ENCODE data around the gene TOGARAM2. TPM values are rescaled to one million over a fixed set of nuclear protein-coding genes. Genes with fewer than 3 reads are reported as not detected.

The TOGARAM2 gene
- total RNA-seq, 2 experiments from 2014 or later, result 2.3 to 2.7 TPM

DNA sequence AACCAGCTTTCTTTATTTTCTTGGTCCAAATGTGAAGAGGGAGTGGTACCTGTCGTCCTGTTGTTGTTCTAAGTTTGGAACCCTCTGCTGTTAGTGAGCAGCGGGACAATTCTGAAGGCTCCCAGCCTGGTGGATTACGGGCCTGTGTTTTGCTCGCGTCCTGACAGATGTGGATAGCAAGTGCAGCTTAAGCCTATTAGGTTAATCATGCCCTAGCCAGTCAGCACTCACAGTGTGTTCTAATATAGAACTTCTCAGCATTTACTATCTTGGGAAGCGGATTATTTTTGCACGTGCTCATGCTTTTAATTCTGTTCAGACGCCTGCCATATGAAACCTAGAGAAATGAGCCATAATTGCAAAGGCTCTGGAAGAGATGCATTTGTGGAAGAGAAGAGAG is 93.3 kb downstream of the TOGARAM2 start, which contains the start of gene PCARE:
Gene PCARE (minus strand): TSS at position 113 of the 400 bp plus-strand sequence. CDS start 262 bp downstream, outside the sequence.
- ChIA-PET POLR2A (no interaction called here), CTCF (interaction anchor here (1.2 kb wide), 1 partner anchor 30 kb away, joined by 3 read pairs; no protein-coding TSS in a partner anchor)
- no peaks in the 10 kb centered on the region for H3K4me1 Mint-ChIP-seq (ENCODE audit: low read depth)
- ATAC-seq (no peak), DNase-seq (no peak)
- no peaks in the 10 kb centered on the region for H3K9me3 Mint-ChIP-seq
- no peak within 1 kb of the TSS for H3K27ac Mint-ChIP-seq
- no peaks in the 10 kb centered on the region for H3K36me3 Mint-ChIP-seq (ENCODE audit: low read depth)
- H3K4me3 Mint-ChIP-seq, result no peak within 1 kb of the TSS
- intact Hi-C loops (cut with micrococcal nuclease), result no loop called here
- no peaks in the 10 kb centered on the region for H3K27me3 Mint-ChIP-seq
- TF ChIP-seq CTCF (IDR thresholded peaks at IDR 0.05), result no peak

- no peak overlapping the region for H3K4me3 Mint-ChIP-seq
- no peak for TF ChIP-seq CTCF (IDR thresholded peaks at IDR 0.05)
- peaks cover 2% of the 10 kb centered on the region for H3K9me3 Mint-ChIP-seq
- ChIA-PET CTCF (interaction anchor here (1.0 to 1.2 kb wide), 2 partner anchors 32 to 41 kb away, joined by 3 read pairs; no protein-coding TSS in a partner anchor), POLR2A (no interaction called here)
- H3K4me1 Mint-ChIP-seq (ENCODE audit: low read depth), result no peaks in the 10 kb centered on the region
- H3K27ac Mint-ChIP-seq, result no peak overlapping the region
- no peaks in the 10 kb centered on the region for H3K27me3 Mint-ChIP-seq
- intact Hi-C loops (cut with micrococcal nuclease), result no loop called here
- ATAC-seq, result no peak
- no peak for DNase-seq
- no peaks in the 10 kb centered on the region for H3K36me3 Mint-ChIP-seq (ENCODE audit: low read depth)
These were observed 95.0 kb downstream of the TOGARAM2 start for GRCh38 chr2:29075894-29076705.

GRCh38 chr2:29079887-29080286 is 98.8 kb downstream of the TOGARAM2 start:
- no peaks in the 10 kb centered on the region for H3K27me3 Mint-ChIP-seq

DNA sequence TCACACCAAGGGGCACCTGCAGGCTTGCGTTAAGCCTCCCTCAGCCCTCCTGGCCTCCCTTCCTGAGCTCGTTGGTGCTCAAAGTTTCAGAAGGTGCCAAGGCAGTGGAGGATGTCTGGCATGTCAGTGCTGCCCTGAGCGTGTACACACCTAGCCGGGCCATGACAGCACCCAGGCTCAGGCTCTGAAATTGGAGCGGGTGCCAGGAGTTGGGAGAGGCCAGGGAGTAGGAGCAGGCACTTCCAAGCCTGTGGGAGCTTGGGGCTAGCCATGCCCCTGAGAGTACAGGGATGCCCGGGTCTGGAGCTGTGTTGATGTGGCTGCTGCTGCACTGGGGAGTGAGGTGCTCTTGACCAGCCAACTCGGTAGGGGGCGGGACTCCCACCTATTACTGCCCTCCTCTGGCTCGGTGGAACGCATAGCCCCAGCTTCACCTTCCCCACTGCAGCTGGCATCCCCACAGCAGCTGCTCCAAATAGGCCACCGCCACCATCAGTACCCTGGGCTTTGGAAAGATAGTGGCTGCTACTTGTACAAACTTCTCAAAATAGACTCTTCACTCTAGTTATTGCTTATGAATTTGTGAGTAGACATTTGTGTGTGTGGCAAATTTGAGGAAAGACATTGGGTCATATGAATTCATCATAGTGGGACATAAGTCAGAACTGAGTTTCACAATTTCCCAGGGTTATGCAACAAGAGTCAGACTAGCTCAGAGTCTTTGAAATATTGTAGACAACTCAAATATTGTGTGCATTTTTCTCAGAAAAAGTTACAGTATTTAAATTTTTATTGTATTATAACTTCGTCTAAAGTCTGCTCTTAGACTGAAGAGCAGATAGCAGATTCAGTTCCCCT is 100.0 kb downstream of the TOGARAM2 start:
- DNase-seq, result no peak
- H3K36me3 Mint-ChIP-seq (ENCODE audit: low read depth), result no peaks in the 10 kb centered on the region
- no peak overlapping the region for H3K4me3 Mint-ChIP-seq
- no peaks in the 10 kb centered on the region for H3K4me1 Mint-ChIP-seq (ENCODE audit: low read depth)
- H3K9me3 Mint-ChIP-seq, result peaks cover 2% of the 10 kb centered on the region
- POLR2A ChIA-PET, result no interaction called here
- intact Hi-C loops (cut with micrococcal nuclease), result no loop called here
- ATAC-seq, result no peak
- TF ChIP-seq CTCF (IDR thresholded peaks at IDR 0.05), result no peak
- H3K27ac Mint-ChIP-seq, result no peak overlapping the region
- CTCF ChIA-PET, result no interaction called here
- H3K27me3 Mint-ChIP-seq, result no peaks in the 10 kb centered on the region

More at GRCh38 chr2:29079887-29080286, 98.8 kb downstream of the TOGARAM2 start:
- H3K4me1 Mint-ChIP-seq (ENCODE audit: low read depth), result no peaks in the 10 kb centered on the region
- H3K36me3 Mint-ChIP-seq (ENCODE audit: low read depth), result no peaks in the 10 kb centered on the region
- no peak overlapping the region for H3K27ac Mint-ChIP-seq
- TF ChIP-seq CTCF (IDR thresholded peaks at IDR 0.05), result no peak
- POLR2A ChIA-PET, result no interaction called here
- CTCF ChIA-PET, result interaction anchor here (0.7 kb wide), 1 partner anchor 38 kb away, joined by 3 read pairs; no protein-coding TSS in a partner anchor
- H3K4me3 Mint-ChIP-seq, result no peak overlapping the region
- ATAC-seq (no peak), DNase-seq (no peak)
- intact Hi-C loops (cut with micrococcal nuclease), result no loop called here
- H3K9me3 Mint-ChIP-seq, result peaks cover 2% of the 10 kb centered on the region

Data from activated CD8-positive, alpha-beta T cell treated with anti-CD3 and anti-CD28 coated beads for 36 hours (primary cell).